Kidney epithelial cell (primary cell): ENCODE results near the gene OR10P1. TPM values are rescaled to one million over a fixed set of nuclear protein-coding genes. Genes with fewer than 3 reads are reported as not detected.

ENCODE experiments used
- DNase-seq: peaks from one replicate; pipeline ENCODE4 v3.0.0-alpha.2; 2010; ENCODE audit warnings: low read depth
- H3K27me3 ChIP-seq: 2 replicates; pipeline ENCODE4 v1.6.0; 2011; ENCODE audit warnings: low read length; ENCODE audit not compliant: control insufficient read depth, insufficient read depth
- H3K36me3 ChIP-seq: 2 replicates; pipeline ENCODE4 v1.5.1; 2011; ENCODE audit warnings: low read length; ENCODE audit not compliant: control insufficient read depth, insufficient read depth
- H3K4me3 ChIP-seq: 2 replicates; pipeline ENCODE4 v1.5.1; 2011; ENCODE audit warnings: low read depth, mild to moderate bottlenecking, control low read depth, low read length
- CTCF ChIP-seq: IDR thresholded peaks from 2 replicates; pipeline ENCODE4 v1.5.1; 2011; ENCODE audit warnings: mild to moderate bottlenecking, moderate library complexity, low read length, control low read depth, inconsistent platforms; ENCODE audit not compliant: insufficient read depth, poor library complexity, severe bottlenecking
- total RNA-seq: library from RNA; depleted of rRNA; stranded (reverse); fragments of >200 nt; gene quantifications from 2 replicates; pipeline ENCODE4 v1.2.3, GENCODE V29; 2015

OR10P1 gene
- total RNA-seq, 1 donor from 2014 or later: not detected

GRCh38 chr12:55653031-55653430, 16.3 kb downstream of the OR10P1 start:
- TF ChIP-seq CTCF: no peak
- Histone ChIP-seq H3K36me3 (no peaks in the 10 kb centered on the region), H3K27me3 (peaks cover 3% of the 10 kb centered on the region), H3K4me3 (no peak overlapping the region)
- no peak for DNase-seq

- Histone ChIP-seq H3K36me3 (no peaks in the 10 kb centered on the region), H3K4me3 (no peak overlapping the region), H3K27me3 (peaks cover 3% of the 10 kb centered on the region)
- DNase-seq: no peak
- no peak for TF ChIP-seq CTCF
Measured at GRCh38 chr12:55654511-55655214, 18.0 kb downstream of the OR10P1 start.

- Histone ChIP-seq H3K4me3 (no peak overlapping the region), H3K36me3 (no peaks in the 10 kb centered on the region), H3K27me3 (peaks cover 3% of the 10 kb centered on the region)
- no peak for TF ChIP-seq CTCF
- DNase-seq: no peak
Measured at GRCh38 chr12:55657212-55657611, 20.5 kb downstream of the OR10P1 start.

- DNase-seq: no peak
- TF ChIP-seq CTCF: no peak
Measured at GRCh38 chr12:55658212-55658611, 21.5 kb downstream of the OR10P1 start.

GRCh38 chr12:55658635-55659391, 22.1 kb downstream of the OR10P1 start:
- Histone ChIP-seq H3K27me3 (peaks cover 3% of the 10 kb centered on the region), H3K4me3 (no peak overlapping the region), H3K36me3 (no peaks in the 10 kb centered on the region)
- DNase-seq: no peak
- no peak for TF ChIP-seq CTCF

More at GRCh38 chr12:55658212-55658611, 21.5 kb downstream of the OR10P1 start:
- Histone ChIP-seq H3K27me3 (peaks cover 3% of the 10 kb centered on the region), H3K36me3 (no peaks in the 10 kb centered on the region), H3K4me3 (no peak overlapping the region)
